GM12864 (cell line): ENCODE data around the gene PRKAR2B.

Source experiments
- DNase-seq: peaks from one replicate; pipeline ENCODE4 v3.0.0-alpha.2; 2011; ENCODE audit warnings: low read depth
- H3K4me3 ChIP-seq: 2 replicates; pipeline ENCODE4 v1.5.1; 2011; ENCODE audit warnings: mild to moderate bottlenecking, low read depth, low read length, control low read depth
- CTCF ChIP-seq: IDR thresholded peaks from 2 replicates; pipeline ENCODE4 v1.5.1; 2011; ENCODE audit warnings: low read depth, mild to moderate bottlenecking, moderate library complexity, low read length, control low read depth, inconsistent platforms; ENCODE audit errors: missing control alignments

Gene PRKAR2B

GRCh38 chr7:107026166-107026565 lies 18.3 kb upstream of the PRKAR2B start:
- no peak overlapping the region for H3K4me3 ChIP-seq
- TF ChIP-seq CTCF, result no peak
- no peak for DNase-seq

DNA sequence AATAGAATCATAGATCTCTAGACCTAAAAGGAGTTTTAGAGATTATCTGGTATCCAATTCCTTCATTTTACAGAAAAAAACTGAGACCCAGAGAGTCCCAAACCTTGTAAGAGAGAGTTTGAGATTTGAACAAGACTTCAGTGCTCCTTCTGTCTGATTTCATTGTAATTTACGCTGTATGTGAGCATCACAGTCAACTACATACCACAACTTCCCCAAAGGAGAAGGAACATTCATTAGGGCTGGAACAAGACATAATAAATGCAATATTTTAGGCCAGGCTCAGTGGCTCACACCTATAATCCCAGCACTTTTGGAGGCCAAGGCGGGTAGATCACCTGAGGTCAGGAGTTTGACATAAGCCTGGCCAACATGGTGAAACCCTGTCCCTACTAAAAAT lies 17.3 kb upstream of the PRKAR2B start:
- no peak overlapping the region for H3K4me3 ChIP-seq
- TF ChIP-seq CTCF, result no peak
- DNase-seq, result no peak

DNA sequence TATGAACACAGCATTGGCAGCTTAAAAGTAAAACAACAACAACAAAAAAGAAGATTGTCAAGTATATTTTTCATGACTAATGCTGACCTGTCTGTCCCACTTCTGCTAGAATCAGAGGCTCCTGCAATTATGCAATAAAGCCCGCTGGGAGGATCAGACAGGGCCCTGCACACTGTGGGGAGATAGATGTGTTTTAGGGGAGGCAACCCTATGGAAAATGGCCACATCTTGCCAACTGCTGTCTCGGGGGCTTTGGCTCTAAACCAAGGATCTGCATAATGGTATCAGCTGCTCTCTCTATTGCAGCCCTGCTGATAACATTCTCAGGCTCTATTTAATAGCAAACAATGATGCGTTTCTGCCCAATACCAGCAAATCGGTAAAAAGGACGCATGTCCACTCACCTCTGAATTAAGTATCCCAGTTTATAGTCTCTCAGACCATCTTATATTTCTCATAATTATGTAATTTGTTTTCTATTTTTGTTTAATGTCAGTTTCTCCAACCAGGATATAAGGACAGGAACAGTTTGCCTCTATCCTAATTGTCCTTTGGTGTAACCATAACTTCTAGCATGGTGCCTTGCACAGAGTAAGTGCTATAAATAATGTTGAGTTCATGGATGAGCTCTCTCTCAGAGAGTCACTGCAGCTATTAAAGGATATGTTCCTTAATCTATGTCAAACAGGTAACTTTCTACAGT lies 15.3 kb upstream of the PRKAR2B start:
- no peak for TF ChIP-seq CTCF
- H3K4me3 ChIP-seq, result no peak overlapping the region
- DNase-seq, result no peak

GRCh38 chr7:107029764-107030286 lies 14.7 kb upstream of the PRKAR2B start:
- no peak for DNase-seq
- TF ChIP-seq CTCF, result no peak
- H3K4me3 ChIP-seq, result no peak overlapping the region

DNA sequence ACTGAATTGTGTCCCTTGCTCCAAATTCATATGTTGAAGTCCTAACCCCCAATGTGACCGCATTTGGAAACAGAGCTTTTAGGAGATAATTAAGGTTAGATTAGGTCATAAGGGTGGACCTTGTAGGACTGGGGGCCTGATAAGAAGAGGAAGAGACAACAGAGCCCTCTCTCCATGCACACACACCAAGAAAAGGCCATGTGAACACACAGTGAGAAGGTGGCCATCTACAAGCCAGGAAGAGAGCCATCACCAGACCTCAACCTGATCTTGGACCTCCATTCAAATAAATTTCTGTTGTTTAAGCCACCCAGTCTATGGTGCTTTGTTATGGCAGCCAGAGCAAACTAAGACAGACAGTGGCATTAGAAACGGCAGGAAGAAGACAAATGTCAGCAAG lies 12.5 kb upstream of the PRKAR2B start:
- DNase-seq, result no peak
- H3K4me3 ChIP-seq, result no peak overlapping the region
- TF ChIP-seq CTCF, result no peak

DNA sequence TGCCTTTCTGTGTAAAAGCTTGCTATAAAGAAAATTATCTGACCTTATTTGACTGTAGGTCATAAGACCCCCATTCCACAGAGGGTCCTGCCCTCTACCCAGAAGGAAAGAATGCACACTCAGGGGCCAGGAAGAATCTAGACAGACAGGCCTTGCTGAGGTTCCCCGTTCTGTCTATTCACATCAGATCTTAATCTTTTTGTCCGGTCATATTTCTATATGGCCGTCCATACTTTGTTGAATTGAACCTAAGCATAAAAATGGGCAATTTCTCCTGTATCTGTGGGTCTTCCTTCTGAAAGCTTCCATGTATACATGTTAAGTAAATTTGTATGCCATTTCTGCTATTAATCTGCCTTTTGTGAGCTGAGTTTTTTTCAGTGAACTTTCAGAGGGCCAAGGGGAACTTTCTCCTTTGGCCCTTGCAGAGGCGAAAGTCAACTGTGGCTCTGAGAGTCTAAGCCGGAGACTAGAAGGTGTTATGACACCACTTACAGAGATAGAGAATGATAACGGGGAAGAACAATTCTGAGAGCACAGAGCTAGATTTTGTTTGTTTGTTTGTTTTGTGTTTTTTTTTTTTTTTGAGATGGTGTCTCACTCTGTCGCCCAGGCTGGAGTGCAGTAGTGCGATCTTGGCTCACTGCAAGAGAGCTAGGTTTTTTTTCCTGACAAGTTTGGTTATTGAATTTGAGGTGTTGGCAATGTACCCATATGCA lies 11.6 kb upstream of the PRKAR2B start:
- TF ChIP-seq CTCF, result no peak
- no peak for DNase-seq
- no peak overlapping the region for H3K4me3 ChIP-seq
